HEK293 (cell line): ENCODE data around the gene USP13.

Experiments used
- CTCF ChIA-PET: fragments of 350-600 bp; formaldehyde crosslinking; extraction: SDS; loops from one replicate; lab custom pipeline; 2021; ENCODE audit warnings: antibody characterized with exemption; lab: Yijun Ruan, JAX
- POLR2A ChIA-PET: fragments of 300-600 bp; formaldehyde crosslinking; extraction: SDS; loops from one replicate; lab custom pipeline; 2020; ENCODE audit warnings: antibody characterized with exemption, inconsistent platforms; lab: Yijun Ruan, JAX
- H3K27ac ChIP-seq: fragments of 200-500 bp; sonication (Bioruptor generic); 2 replicates; pipeline ENCODE4 v1.5.1; 2014; ENCODE audit warnings: low read depth, low read length, control low read depth, inconsistent platforms; ENCODE audit errors: extremely low read depth
- H3K36me3 ChIP-seq, 2 experiments: fragments of 200-500 bp in 1 of 2; sonication (Bioruptor generic) in 1 of 2; 1 replicate in 1 of 2; 2 replicates in 1 of 2; pipeline ENCODE4 v1.5.1; 2014 to 2017; ENCODE audit warnings: inconsistent platforms in 2 of 2, low read length in 2 of 2; ENCODE audit not compliant: control insufficient read depth in 2 of 2, insufficient read depth in 1 of 2
- H3K4me1 ChIP-seq: fragments of 200-500 bp; sonication (Bioruptor generic); 2 replicates; pipeline ENCODE4 v1.5.1; 2014; ENCODE audit warnings: mild to moderate bottlenecking, low read length, inconsistent platforms; ENCODE audit not compliant: control insufficient read depth, insufficient read depth
- H3K4me3 ChIP-seq: 2 replicates; pipeline ENCODE4 v1.5.1; 2011; ENCODE audit warnings: low read depth, mild to moderate bottlenecking, control low read depth, low read length, moderate library complexity
- H3K9me3 ChIP-seq: fragments of 200-500 bp; sonication (Bioruptor generic); 2 replicates; pipeline ENCODE4 v1.5.1; 2014; ENCODE audit warnings: low read depth, low read length, inconsistent platforms; ENCODE audit not compliant: control insufficient read depth, insufficient read depth
- AEBP2 ChIP-seq: fragments of 450-650 bp; formaldehyde crosslinking; IDR thresholded peaks from 2 replicates; pipeline ENCODE4 v1.5.1; 2016; ENCODE audit warnings: missing biosample characterization, missing genetic modification characterization, borderline replicate concordance
- BCL6B ChIP-seq: fragments of 450-650 bp; formaldehyde crosslinking; IDR thresholded peaks from 2 replicates; pipeline ENCODE4 v1.5.1; 2017; ENCODE audit warnings: missing biosample characterization, missing genetic modification characterization
- ELK4 ChIP-seq: IDR thresholded peaks from 2 replicates; pipeline ENCODE4 v1.6.1; 2011; ENCODE audit warnings: mild to moderate bottlenecking, low read depth, low read length, borderline replicate concordance
- HOXD13 ChIP-seq: sonication (generic); formaldehyde crosslinking; IDR thresholded peaks from 2 replicates; pipeline ENCODE4 v1.8.0; 2022; ENCODE audit warnings: missing genetic modification reagents, borderline replicate concordance
- KLF1 ChIP-seq: fragments of 450-650 bp; formaldehyde crosslinking; IDR thresholded peaks from 2 replicates; pipeline ENCODE4 v1.5.1; 2016; ENCODE audit warnings: missing biosample characterization, missing genetic modification characterization
- MZF1 ChIP-seq: fragments of 450-650 bp; formaldehyde crosslinking; IDR thresholded peaks from 2 replicates; pipeline ENCODE4 v1.5.1; 2017; ENCODE audit warnings: missing biosample characterization, missing genetic modification characterization, borderline replicate concordance
- SALL2 ChIP-seq: fragments of 450-650 bp; formaldehyde crosslinking; IDR thresholded peaks from 2 replicates; pipeline ENCODE4 v1.5.0; 2017; ENCODE audit warnings: missing biosample characterization, mild to moderate bottlenecking, missing genetic modification characterization, borderline replicate concordance
- SCRT2 ChIP-seq: fragments of 450-650 bp; formaldehyde crosslinking; IDR thresholded peaks from 2 replicates; pipeline ENCODE4 v1.5.1; 2016; ENCODE audit warnings: missing biosample characterization, missing genetic modification characterization
- ZNF148 ChIP-seq: fragments of 450-650 bp; formaldehyde crosslinking; IDR thresholded peaks from 2 replicates; pipeline ENCODE4 v1.5.0; 2017; ENCODE audit warnings: missing biosample characterization, missing genetic modification characterization, borderline replicate concordance
- ZNF23 ChIP-seq: fragments of 450-650 bp; formaldehyde crosslinking; IDR thresholded peaks from 2 replicates; pipeline ENCODE4 v1.5.1; 2016; ENCODE audit warnings: missing biosample characterization, missing genetic modification characterization, borderline replicate concordance
- ZNF366 ChIP-seq: fragments of 450-650 bp; formaldehyde crosslinking; conservative IDR thresholded peaks from 2 replicates; pipeline ENCODE4 v1.5.1; 2016; ENCODE audit warnings: missing biosample characterization, missing genetic modification characterization
- ZNF37A ChIP-seq: fragments of 450-650 bp; IDR thresholded peaks from 2 replicates; pipeline ENCODE4 v1.5.1; 2018; ENCODE audit warnings: missing biosample characterization, missing genetic modification characterization
- ZNF426 ChIP-seq: fragments of 450-650 bp; formaldehyde crosslinking; IDR thresholded peaks from 2 replicates; pipeline ENCODE4 v1.5.1; 2017; ENCODE audit warnings: missing biosample characterization, missing genetic modification characterization, mild to moderate bottlenecking, inconsistent platforms, moderate library complexity
- ZNF488 ChIP-seq: fragments of 450-650 bp; formaldehyde crosslinking; IDR thresholded peaks from 2 replicates; pipeline ENCODE4 v1.5.1; 2016; ENCODE audit warnings: missing biosample characterization, missing genetic modification characterization
- ZNF529 ChIP-seq: fragments of 450-650 bp; formaldehyde crosslinking; IDR thresholded peaks from 2 replicates; pipeline ENCODE4 v1.5.1; 2017; ENCODE audit warnings: missing genetic modification characterization, missing biosample characterization; ENCODE audit not compliant: insufficient replicate concordance
- ZNF768 ChIP-seq: fragments of 450-650 bp; formaldehyde crosslinking; IDR thresholded peaks from 2 replicates; pipeline ENCODE4 v1.5.1; 2018; ENCODE audit warnings: missing biosample characterization, mild to moderate bottlenecking, missing genetic modification characterization
- ZSCAN5A ChIP-seq: fragments of 450-650 bp; formaldehyde crosslinking; IDR thresholded peaks from 2 replicates; pipeline ENCODE4 v1.5.1; 2016; ENCODE audit warnings: missing biosample characterization, missing genetic modification characterization

USP13 gene

GRCh38 chr3:179622023-179622422, 30.8 kb upstream of the USP13 start (continued):
- TF ChIP-seq MZF1 (tag by site-specific recombination) (no peak), ZNF148 (tag by site-specific recombination) (no peak), ELK4 (no peak), HOXD13 (CRISPR knock-in tag) (no peak), ZNF529 (tag by site-specific recombination) (no peak), BCL6B (tag by site-specific recombination) (no peak), ZNF488 (tag by site-specific recombination) (no peak), ZNF37A (no peak)

- Histone ChIP-seq H3K4me1 (no peaks in the 10 kb centered on the region), H3K9me3 (no peaks in the 10 kb centered on the region), H3K36me3 (peaks cover 25 to 48% of the 10 kb centered on the region in 2 experiments), H3K27ac (no peak overlapping the region), H3K4me3 (no peak overlapping the region)
- no peak for TF ChIP-seq ZNF23 (tag by site-specific recombination)
- TF ChIP-seq ZNF768 (tag by site-specific recombination), result no peak
- TF ChIP-seq KLF1 (tag by site-specific recombination), result no peak
- no peak for TF ChIP-seq AEBP2
- TF ChIP-seq SCRT2 (tag by site-specific recombination), result no peak
- no peak for TF ChIP-seq SALL2 (tag by site-specific recombination)
- no peak for TF ChIP-seq ZSCAN5A
- TF ChIP-seq ZNF366 (tag by site-specific recombination), result no peak
- TF ChIP-seq ZNF426 (tag by site-specific recombination), result no peak
- ChIA-PET POLR2A (no interaction called here), CTCF (no interaction called here)
These were observed 28.4 kb upstream of the USP13 start for GRCh38 chr3:179624451-179624850.
